ENCODE measurements around the gene FLRT2.

FLRT2 gene

DNA sequence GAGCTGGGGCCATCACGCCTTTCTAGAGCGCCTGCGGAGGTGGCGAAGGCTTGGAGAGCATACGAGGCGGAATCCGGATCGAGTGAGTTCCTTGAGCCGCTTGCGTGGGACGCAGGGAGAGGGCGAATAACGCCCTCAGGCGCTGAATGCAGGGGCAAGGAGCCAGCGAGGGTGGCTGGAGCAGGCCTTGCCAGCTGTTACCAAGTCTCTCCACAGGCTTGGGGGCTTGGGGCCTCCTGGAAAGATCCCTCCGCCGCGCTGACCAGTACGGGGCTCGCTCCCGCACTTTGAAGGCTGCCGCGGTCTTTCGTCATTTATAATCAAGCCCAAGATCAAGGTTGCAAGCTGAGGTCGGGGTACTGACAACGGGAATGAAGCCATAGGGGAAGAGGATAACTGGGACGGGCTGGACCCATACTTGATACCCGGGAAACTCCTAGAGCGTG is 1.2 kb downstream of the FLRT2 start:
- no peak for DNase-seq

- no peak for DNase-seq
Measured at GRCh38 chr14:85531587-85532373, 1.8 kb downstream of the FLRT2 start.

- DNase-seq, result no peak
Measured at GRCh38 chr14:85532374-85533022, 2.6 kb downstream of the FLRT2 start.

GRCh38 chr14:85533023-85533860 is 3.3 kb downstream of the FLRT2 start:
- DNase-seq, result no peak

- DNase-seq, result no peak
Measured at GRCh38 chr14:85533861-85534291, 3.9 kb downstream of the FLRT2 start.

- no peak for DNase-seq
Measured at GRCh38 chr14:85534458-85535293, 4.7 kb downstream of the FLRT2 start.

- DNase-seq, result no peak
Measured at GRCh38 chr14:85535321-85535720, 5.4 kb downstream of the FLRT2 start.

GRCh38 chr14:85535991-85536832 is 6.3 kb downstream of the FLRT2 start:
- DNase-seq, result no peak

GRCh38 chr14:85536833-85537190 is 6.9 kb downstream of the FLRT2 start:
- DNase-seq, result no peak

DNA sequence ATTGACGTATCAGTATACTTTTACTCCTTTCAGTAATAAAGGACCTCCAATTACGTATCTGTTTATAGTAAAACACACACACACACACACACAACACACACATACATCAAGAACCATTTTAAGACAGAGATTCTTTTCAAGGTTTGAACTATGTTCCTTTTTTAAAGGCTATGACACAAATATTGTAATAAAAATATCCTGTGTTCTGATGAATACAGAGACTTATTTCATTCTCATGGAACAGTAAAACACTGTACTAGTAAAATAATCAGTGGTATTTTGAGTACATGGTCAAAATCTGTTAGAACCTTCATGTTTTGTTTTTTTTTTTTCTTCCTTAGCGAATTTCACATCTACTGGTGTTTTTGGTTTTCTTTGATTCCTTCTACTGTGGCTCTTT is 7.6 kb downstream of the FLRT2 start:
- DNase-seq, result no peak

DNA sequence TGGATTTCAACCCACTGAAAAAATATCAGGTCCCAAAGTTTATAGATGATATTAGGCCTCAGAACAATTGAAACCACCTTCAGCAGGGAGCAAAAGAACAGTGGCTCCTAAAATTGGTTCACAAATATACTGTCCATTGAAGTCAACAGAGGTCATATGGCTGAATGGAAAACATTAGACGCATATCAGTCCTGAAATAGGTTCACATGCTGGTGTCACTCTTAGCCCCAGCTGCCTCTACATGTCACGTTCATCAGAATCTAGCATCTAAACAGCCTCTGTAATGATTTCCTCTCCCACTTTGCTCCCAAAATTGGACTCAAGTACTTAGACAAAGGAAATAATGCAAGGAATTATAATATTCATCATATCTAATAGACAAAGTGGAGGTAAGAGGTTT is 8.7 kb downstream of the FLRT2 start:
- DNase-seq, result no peak

GRCh38 chr14:85539510-85539909 is 9.6 kb downstream of the FLRT2 start:
- DNase-seq, result no peak

GRCh38 chr14:85542623-85543022 is 12.7 kb downstream of the FLRT2 start:
- no peak for DNase-seq

GRCh38 chr14:85545738-85546137 is 15.8 kb downstream of the FLRT2 start:
- DNase-seq, result no peak

DNA sequence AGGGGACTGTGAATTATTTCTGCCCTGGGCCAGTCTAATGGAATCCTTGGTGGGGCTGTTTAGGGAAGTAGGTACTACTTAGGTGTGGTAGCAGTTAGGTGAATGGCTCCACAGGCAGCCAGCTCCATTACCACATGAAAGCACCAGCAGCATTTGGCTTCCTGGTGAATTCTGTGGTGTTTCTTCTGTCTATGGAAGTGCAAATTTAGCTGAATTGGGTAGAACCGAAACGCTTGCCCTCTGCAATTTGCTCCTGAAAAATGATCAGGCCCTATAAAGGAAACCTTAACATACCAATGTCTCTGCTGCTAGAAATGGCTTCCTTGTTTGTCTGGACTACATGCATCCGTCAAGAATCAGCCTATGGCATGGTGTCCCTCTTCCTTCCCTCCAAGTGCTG is 16.4 kb downstream of the FLRT2 start:
- DNase-seq, result no peak

GRCh38 chr14:85549697-85550096 is 19.8 kb downstream of the FLRT2 start:
- no peak for DNase-seq

GRCh38 chr14:85554106-85554505 is 24.2 kb downstream of the FLRT2 start:
- no peak for DNase-seq

DNA sequence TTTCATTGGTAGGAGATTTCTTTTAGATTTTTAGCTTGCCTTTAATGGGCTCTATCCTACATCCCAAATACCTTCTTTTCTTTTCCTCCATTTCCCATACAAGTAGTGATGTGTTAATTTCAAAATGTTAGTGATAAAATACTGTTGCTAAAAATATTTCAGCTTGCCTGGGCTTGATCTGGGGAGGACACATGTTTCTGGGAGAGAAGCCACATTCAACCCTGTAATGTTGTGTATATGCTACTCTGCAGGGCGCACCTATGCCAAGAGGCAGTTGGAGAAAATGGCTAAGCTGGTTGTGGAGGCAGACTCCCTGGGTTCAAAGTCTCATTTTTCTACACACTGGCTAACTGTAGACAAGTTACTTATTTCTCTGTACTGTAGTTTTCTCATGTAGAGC is 26.3 kb downstream of the FLRT2 start:
- DNase-seq, result no peak

DNA sequence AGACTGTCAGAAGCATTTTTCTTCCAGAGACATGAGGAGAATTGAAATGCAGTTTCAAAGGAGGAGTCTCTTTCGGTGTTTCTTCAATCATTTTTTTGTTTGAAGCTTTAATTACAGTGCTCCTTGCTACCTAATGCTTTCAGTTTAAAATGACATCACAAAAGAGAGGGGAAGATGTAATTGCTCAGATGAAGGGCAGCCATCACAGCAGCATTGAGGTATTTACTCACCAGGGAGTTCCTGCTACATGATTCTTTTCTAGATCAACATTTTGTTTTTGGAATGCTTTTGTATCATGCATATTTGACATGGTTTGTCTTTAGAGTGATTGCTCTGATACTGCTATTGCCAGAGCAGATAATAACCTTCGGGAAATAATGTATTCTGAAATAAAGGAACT is 28.6 kb downstream of the FLRT2 start:
- no peak for DNase-seq

- DNase-seq, result no peak
Measured at GRCh38 chr14:85562630-85563029, 32.7 kb downstream of the FLRT2 start.

DNA sequence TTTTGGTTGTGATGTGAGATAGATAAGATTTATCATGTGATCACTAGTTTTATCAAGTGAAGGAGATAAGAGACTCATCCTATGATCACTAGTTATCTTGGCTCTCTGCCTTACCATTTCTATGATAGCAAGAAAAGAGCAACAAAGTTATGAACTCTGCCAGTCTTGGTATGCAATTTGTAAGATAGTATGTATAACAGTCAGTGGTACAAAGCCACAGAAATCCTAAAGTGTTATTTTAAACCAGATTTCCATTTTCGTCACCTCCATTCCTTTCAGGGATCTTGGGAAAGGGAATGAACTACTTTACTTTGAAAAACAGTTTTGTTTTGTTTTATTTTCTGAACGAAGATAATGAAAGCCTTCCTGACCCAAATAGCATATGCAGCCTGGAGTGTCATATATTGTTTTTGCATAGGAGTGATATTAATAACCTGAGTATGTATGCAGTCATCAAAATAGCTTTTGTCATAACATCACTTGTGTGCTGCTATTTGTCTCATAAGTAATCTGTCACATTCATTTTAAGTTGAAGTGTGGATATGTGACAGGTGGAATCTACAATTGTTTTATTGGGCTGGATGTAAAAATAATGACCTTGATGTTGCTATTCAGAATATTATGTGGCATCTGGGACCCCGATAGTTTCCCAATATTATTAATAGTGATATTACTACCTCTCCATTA is 35.0 kb downstream of the FLRT2 start:
- DNase-seq, result no peak

Measured in stimulated activated CD4-positive, alpha-beta T cell treated with anti-CD3 and anti-CD28 coated beads, Interleukin-12 subunit alpha, Interleukin-12 subunit beta, amount 100 ng/mL, for 4 hours (primary cell).